Pancreas (tissue), 10 donors: ENCODE data around the gene LYZL4. TPM values are rescaled to one million over a fixed set of nuclear protein-coding genes. Genes with fewer than 3 reads are reported as not detected.

Source experiments
- ATAC-seq, 4 donors: fragments of 200-7000 bp; cut with Tn5 transposase; one replicate each; pipeline versions ENCODE4 v1.8.0 to v1.9.1; 2020; ENCODE audit warnings: mild to moderate bottlenecking in 4 of 4, moderate library complexity in 4 of 4
- DNase-seq, 6 donors: peaks; one replicate each; pipeline ENCODE4 v3.0.0-alpha.2; 2020
- FAIRE-seq: peaks from 2 replicates; lab custom pipeline; 2012; peaks lifted over from hg19 to GRCh38; lab: Jason Lieb, UNC
- H3K27ac ChIP-seq, 4 donors: fragments of 200-600 bp; sonication (generic); 1 replicate in 3 of 4; 2 replicates in 1 of 4; pipeline versions ENCODE4 v1.5.0 to v1.8.0; 2020
- H3K27me3 ChIP-seq, 4 donors: fragments of 200-600 bp; one replicate each; pipeline ENCODE4 v1.8.0; 2021
- H3K36me3 ChIP-seq, 3 donors: fragments of 200-600 bp; sonication (generic) in 1 of 3; one replicate each; pipeline versions ENCODE4 v1.5.0 to v1.8.0; 2020 to 2021
- H3K4me1 ChIP-seq, 3 donors: fragments of 200-600 bp; one replicate each; pipeline ENCODE4 v1.8.0; 2021
- H3K4me3 ChIP-seq, 4 donors: fragments of 200-600 bp; sonication (generic) in 2 of 4; one replicate each; pipeline versions ENCODE4 v1.5.0 to v1.8.0; 2020 to 2021
- H3K9me3 ChIP-seq, 4 donors: fragments of 200-600 bp; one replicate each; pipeline ENCODE4 v1.8.0; 2021
- WGBS, 2 donors: extraction: QIAGEN DNeasy Blood & Tissue Kit; methylation state at CpG; one replicate each; pipeline ENCODE4 v1.1.7; 2013; 5-methylcytosine and 5-hydroxymethylcytosine counted together
- intact Hi-C, 3 donors: fragments of 100-400 bp; cut with DNase I; formaldehyde crosslinking; loops; one replicate each; pipeline versions ENCODE4 v1.11.1 to v1.14.2; 2022
- polyA plus RNA-seq, 2 donors: library from polyadenylated mRNA; stranded (reverse); fragments of 200-250 nt; gene quantifications; one replicate each; pipeline ENCODE4 v1.2.3, GENCODE V29; 2013
- total RNA-seq, 6 donors: library from RNA; stranded (reverse); fragmentation: NEBNext Ultra II Directional in 4 of 6; extraction: Animal tissue kit (Norgen Biotek cat#: 25700) in 4 of 6; gene quantifications; one replicate each; pipeline versions ENCODE4 v1.2.1 to v1.2.4, GENCODE V29; 2021 to 2023
- TF ChIP-seq, protein P1 (sequence below), 4 donors: fragments of 200-600 bp; sonication (generic) in 3 of 4; IDR thresholded peaks; one replicate each; pipeline versions ENCODE4 v1.5.0 to v1.8.0; 2021; ENCODE audit warnings: antibody characterized with exemption in 4 of 4
- donor health status: healthy with polysubstance abuse.
- donor health status: DM: no; HTN: no; CAD: no; lungs with moderate emphysema.
- donor health status: DM: no; HTN: no; CAD: no.
- donor health status: control.
- donor health status: control.
- donor health status: Bipolar disorder and iron deficiency.
- donor health status: DM: yes; HTN: yes; CAD: no.
- donor health status: DM: no; HTN: no; CAD: no.
- donor health status: DM: no; HTN: no; CAD: no.
- donor health status: DM: yes; HTN: yes; CAD: no.

The LYZL4 gene
- total and polyA plus RNA-seq, 8 donors, result not detected

DNA sequence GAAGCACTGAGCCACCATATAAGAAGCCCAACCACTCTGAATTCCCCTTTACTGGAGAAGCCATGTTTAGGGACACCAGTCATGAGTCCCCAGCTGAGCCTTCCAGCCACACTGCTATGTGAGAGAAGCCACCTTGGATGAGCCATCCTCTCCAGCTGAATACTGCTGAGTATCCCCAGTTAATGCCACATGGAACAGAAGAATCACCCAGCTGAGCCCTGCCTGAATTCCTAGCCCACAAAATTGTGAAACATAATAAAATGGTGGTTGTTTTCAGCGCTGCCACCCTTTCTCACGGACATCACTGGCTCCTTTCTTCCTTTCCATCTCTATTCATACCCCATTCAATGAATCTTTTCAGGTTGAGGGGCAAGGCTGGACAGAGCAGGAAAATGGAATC, 22.1 kb upstream of the LYZL4 start:
- Histone ChIP-seq H3K4me1 (no peaks in the 10 kb centered on the region), H3K36me3 (no peaks in the 10 kb centered on the region), H3K4me3 (no peak overlapping the region), H3K9me3 (no peaks in the 10 kb centered on the region), H3K27ac (no peak overlapping the region), H3K27me3 (no peaks in the 10 kb centered on the region)
- no peak for DNase-seq
- TF ChIP-seq, protein P1, sequence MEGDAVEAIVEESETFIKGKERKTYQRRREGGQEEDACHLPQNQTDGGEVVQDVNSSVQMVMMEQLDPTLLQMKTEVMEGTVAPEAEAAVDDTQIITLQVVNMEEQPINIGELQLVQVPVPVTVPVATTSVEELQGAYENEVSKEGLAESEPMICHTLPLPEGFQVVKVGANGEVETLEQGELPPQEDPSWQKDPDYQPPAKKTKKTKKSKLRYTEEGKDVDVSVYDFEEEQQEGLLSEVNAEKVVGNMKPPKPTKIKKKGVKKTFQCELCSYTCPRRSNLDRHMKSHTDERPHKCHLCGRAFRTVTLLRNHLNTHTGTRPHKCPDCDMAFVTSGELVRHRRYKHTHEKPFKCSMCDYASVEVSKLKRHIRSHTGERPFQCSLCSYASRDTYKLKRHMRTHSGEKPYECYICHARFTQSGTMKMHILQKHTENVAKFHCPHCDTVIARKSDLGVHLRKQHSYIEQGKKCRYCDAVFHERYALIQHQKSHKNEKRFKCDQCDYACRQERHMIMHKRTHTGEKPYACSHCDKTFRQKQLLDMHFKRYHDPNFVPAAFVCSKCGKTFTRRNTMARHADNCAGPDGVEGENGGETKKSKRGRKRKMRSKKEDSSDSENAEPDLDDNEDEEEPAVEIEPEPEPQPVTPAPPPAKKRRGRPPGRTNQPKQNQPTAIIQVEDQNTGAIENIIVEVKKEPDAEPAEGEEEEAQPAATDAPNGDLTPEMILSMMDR (IDR thresholded peaks at IDR 0.05), result no peak
- WGBS, 2 donors, result 70 to 88% methylated on average over 2 of the region's 2 CpGs
- intact Hi-C loops, result loop anchor here in 1 of 3 donors (10.0 kb wide), 1 partner anchor 178 kb away; no protein-coding TSS in a partner anchor
- FAIRE-seq, result no peak
- no peak for ATAC-seq

DNA sequence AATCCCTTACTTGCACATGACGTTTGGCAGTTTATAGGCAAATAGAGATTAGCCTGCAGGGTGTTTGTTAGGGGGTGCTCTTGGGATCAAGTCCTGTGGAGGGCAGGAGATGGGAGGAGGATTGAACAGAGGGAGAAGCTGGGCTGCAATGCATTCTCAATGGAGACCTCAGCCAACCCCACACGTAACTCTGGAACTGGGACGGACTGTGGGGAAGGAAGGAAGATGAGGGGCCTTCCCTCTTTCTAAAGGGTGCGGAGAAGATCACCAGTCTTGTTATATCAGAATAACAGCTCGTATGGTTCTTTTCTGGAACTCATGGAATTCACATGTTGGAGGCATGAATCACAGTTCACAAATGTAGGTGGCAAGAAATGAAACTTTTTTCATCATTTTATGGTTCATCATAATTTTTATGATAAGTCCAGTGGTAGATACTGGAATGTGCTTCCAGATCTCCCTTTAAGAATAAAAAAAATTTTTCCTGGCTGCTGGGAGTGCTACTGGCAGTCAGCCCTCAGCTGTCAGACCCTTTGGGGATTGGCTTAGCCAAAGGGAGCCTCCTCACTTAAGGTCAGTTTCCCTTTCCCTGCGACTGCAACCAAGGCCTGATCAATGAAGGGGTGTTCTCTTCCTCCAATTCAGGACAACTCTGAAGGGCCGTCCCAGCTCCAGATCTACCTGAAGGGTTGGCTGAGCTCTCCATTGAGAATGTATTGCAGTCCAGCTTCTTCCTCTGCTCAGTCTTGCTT, 20.5 kb upstream of the LYZL4 start:
- FAIRE-seq, result no peak
- H3K36me3 ChIP-seq, result no peaks in the 10 kb centered on the region
- TF ChIP-seq, protein P1 (IDR thresholded peaks at IDR 0.05), result no peak
- no peak overlapping the region for H3K27ac ChIP-seq
- no peak for ATAC-seq
- 53 to 61% methylated on average over 7 of the region's 7 CpGs for WGBS, 2 donors
- no peak for DNase-seq
- intact Hi-C loops, result loop anchor here in 1 of 3 donors (10.0 kb wide), 1 partner anchor 176 kb away; no protein-coding TSS in a partner anchor
- no peaks in the 10 kb centered on the region for H3K27me3 ChIP-seq
- no peaks in the 10 kb centered on the region for H3K4me1 ChIP-seq
- no peaks in the 10 kb centered on the region for H3K9me3 ChIP-seq
- H3K4me3 ChIP-seq, result no peak overlapping the region

DNA sequence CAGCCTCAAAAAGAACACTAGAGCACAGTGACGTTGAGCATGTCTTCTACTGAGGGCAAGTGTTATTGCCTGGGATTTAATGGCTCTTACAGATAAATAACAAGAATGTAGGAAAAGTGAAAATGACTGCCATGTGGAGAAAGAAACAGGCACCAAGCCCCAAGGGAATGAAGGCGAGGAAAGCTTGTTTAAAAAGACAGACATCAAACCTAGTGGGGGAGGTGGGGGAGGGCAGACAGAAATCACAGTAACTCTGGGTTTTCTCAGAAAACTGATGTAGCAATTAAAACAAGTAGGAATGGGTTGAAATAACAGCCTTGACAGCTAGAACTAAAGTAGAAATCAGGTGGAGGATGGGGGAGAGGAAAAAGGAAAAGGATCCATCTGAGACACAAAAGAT, 18.4 kb upstream of the LYZL4 start:
- WGBS, 2 donors, result 38 to 45% methylated on average over 2 of the region's 2 CpGs
- Histone ChIP-seq H3K4me3 (no peak overlapping the region), H3K9me3 (no peaks in the 10 kb centered on the region), H3K36me3 (no peaks in the 10 kb centered on the region), H3K27me3 (no peaks in the 10 kb centered on the region), H3K27ac (no peak overlapping the region), H3K4me1 (no peaks in the 10 kb centered on the region)
- TF ChIP-seq, protein P1 (IDR thresholded peaks at IDR 0.05), result no peak
- no peak for FAIRE-seq
- no peak for ATAC-seq
- DNase-seq, result no peak
- intact Hi-C loops, result no loop called here

DNA sequence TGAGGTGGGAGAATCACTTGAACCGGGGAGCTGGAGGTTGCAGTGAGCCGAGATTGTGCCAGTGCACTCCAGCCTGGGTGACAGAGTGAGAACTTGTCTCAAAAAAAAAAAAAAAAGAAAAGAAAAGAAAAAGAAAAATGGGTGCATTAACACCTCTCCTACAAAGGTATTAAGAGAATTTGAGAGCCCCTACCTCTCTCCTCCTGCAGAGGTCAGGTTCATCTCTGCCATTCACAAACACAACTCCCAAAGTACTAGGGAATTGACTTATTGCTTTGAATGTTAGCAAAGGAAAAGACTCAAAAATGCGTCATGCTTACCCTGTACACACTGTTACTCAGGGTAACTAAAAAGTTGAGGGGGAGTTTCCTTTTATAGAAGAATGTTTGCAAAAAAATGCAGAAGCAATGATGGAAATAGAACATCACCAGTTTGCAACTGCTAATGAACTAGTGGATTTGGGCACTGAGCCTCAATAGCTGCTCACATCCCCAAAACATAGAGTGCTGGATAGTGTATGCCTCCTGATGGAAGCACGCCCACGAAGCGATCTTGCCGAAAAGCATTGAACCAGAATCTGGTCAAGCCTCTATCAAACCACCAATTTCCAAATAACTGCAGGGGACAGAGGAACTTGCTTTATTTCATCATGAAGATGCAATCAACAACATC, 15.5 kb upstream of the LYZL4 start:
- TF ChIP-seq, protein P1 (IDR thresholded peaks at IDR 0.05), result no peak
- intact Hi-C loops, result no loop called here
- FAIRE-seq (no peak), ATAC-seq (no peak), DNase-seq (no peak)
- no peaks in the 10 kb centered on the region for H3K27me3 ChIP-seq
- H3K27ac ChIP-seq, result no peak overlapping the region
- 81% methylated on average over 7 of the region's 7 CpGs for WGBS, 2 donors
- no peaks in the 10 kb centered on the region for H3K36me3 ChIP-seq
- H3K9me3 ChIP-seq, result no peaks in the 10 kb centered on the region
- H3K4me3 ChIP-seq, result no peak overlapping the region
- no peaks in the 10 kb centered on the region for H3K4me1 ChIP-seq

DNA sequence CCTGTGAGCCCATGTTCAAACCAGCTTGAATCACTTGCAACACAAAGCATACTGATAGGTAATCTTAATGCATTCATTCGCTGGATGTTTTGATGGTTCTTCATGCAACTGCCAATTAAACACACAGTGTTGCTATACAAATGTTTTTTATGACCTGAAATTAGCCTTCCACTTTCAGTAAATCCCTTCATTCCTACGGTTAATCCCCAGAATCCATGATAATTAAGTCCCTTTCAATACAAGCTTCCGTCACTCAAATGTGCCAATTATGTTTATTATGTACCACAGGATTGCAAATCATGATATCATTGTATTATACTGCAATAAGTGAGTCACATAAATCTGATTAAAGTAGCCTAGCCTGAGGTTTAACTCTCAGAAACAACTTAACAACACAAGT, 14.5 kb upstream of the LYZL4 start:
- H3K36me3 ChIP-seq, result no peaks in the 10 kb centered on the region
- ATAC-seq (no peak), FAIRE-seq (no peak), DNase-seq (no peak)
- intact Hi-C loops, result no loop called here
- no peak overlapping the region for H3K4me3 ChIP-seq
- no peak overlapping the region for H3K27ac ChIP-seq
- H3K27me3 ChIP-seq, result no peaks in the 10 kb centered on the region
- no peaks in the 10 kb centered on the region for H3K9me3 ChIP-seq
- WGBS, 2 donors, result 76 to 83% methylated on average over 3 of the region's 3 CpGs
- TF ChIP-seq, protein P1 (IDR thresholded peaks at IDR 0.05), result no peak
- H3K4me1 ChIP-seq, result no peaks in the 10 kb centered on the region
